Dendritic cell treated with granulocyte-macrophage colony-stimulating factor and Interleukin-4, amounts not matched to agents 40 ng/mL and 50 ng/mL, for 4 days (primary cell): ENCODE results near the gene PLCXD3.
"Not testable (repeated sequence)": the region's sequence is repeated elsewhere in the genome, so short reads cannot be mapped to it uniquely, and the experiment has no call there.

ENCODE experiments used
- H3K27ac Mint-ChIP-seq: one replicate; pipeline ENCODE4 v1.8.0; 2022; ENCODE audit warnings: mild to moderate bottlenecking, mixed read lengths
- H3K27me3 Mint-ChIP-seq: one replicate; pipeline ENCODE4 v1.8.0; 2022; ENCODE audit warnings: mild to moderate bottlenecking, mixed read lengths
- H3K36me3 Mint-ChIP-seq: one replicate; pipeline ENCODE4 v1.8.0; 2022; ENCODE audit warnings: low read depth, mixed read lengths
- H3K4me1 Mint-ChIP-seq: one replicate; pipeline ENCODE4 v1.8.0; 2022; ENCODE audit warnings: low read depth, mixed read lengths
- H3K4me3 Mint-ChIP-seq: one replicate; pipeline ENCODE4 v1.8.0; 2022; ENCODE audit warnings: mild to moderate bottlenecking, moderate library complexity, mixed read lengths
- H3K9me3 Mint-ChIP-seq: one replicate; pipeline ENCODE4 v1.8.0; 2022; ENCODE audit warnings: mixed read lengths
- intact Hi-C: fragments of 100-400 bp; cut with micrococcal nuclease; formaldehyde crosslinking; loops from one replicate; pipeline ENCODE4 v1.15.0; 2022

Gene PLCXD3

GRCh38 chr5:41337216-41337615 is 173.2 kb downstream of the PLCXD3 start:
- H3K4me1 Mint-ChIP-seq, result no peaks in the 10 kb centered on the region
- no peaks in the 10 kb centered on the region for H3K36me3 Mint-ChIP-seq
- intact Hi-C loops, result no loop called here
- H3K4me3 Mint-ChIP-seq, result no peak overlapping the region
- H3K27me3 Mint-ChIP-seq, result no peaks in the 10 kb centered on the region
- no peak overlapping the region for H3K27ac Mint-ChIP-seq
- no peaks in the 10 kb centered on the region for H3K9me3 Mint-ChIP-seq

- Mint-ChIP-seq H3K27me3 (no peaks in the 10 kb centered on the region), H3K9me3 (no peaks in the 10 kb centered on the region), H3K4me1 (no peaks in the 10 kb centered on the region), H3K27ac (no peak overlapping the region), H3K36me3 (no peaks in the 10 kb centered on the region), H3K4me3 (no peak overlapping the region)
- intact Hi-C loops, result no loop called here
Observed at GRCh38 chr5:41336471-41336870, 173.9 kb downstream of the PLCXD3 start.

GRCh38 chr5:41335596-41336181 is 174.7 kb downstream of the PLCXD3 start:
- no peak overlapping the region for H3K27ac Mint-ChIP-seq
- no peaks in the 10 kb centered on the region for H3K4me1 Mint-ChIP-seq
- H3K4me3 Mint-ChIP-seq, result no peak overlapping the region
- no peaks in the 10 kb centered on the region for H3K36me3 Mint-ChIP-seq
- no peaks in the 10 kb centered on the region for H3K9me3 Mint-ChIP-seq
- no peaks in the 10 kb centered on the region for H3K27me3 Mint-ChIP-seq
- intact Hi-C loops, result no loop called here

- Mint-ChIP-seq H3K9me3 (peaks cover 8% of the 10 kb centered on the region), H3K4me3 (no peak overlapping the region), H3K4me1 (no peaks in the 10 kb centered on the region), H3K36me3 (no peaks in the 10 kb centered on the region), H3K27ac (no peak overlapping the region), H3K27me3 (no peaks in the 10 kb centered on the region)
- intact Hi-C loops, result no loop called here
Observed at GRCh38 chr5:41334758-41335157, 175.6 kb downstream of the PLCXD3 start.

GRCh38 chr5:41334221-41334620 is 176.2 kb downstream of the PLCXD3 start:
- no peaks in the 10 kb centered on the region for H3K36me3 Mint-ChIP-seq
- H3K27me3 Mint-ChIP-seq, result no peaks in the 10 kb centered on the region
- H3K27ac Mint-ChIP-seq, result no peak overlapping the region

GRCh38 chr5:41325074-41325473 is 185.3 kb downstream of the PLCXD3 start:
- intact Hi-C loops, result no loop called here

More at GRCh38 chr5:41334221-41334620, 176.2 kb downstream of the PLCXD3 start:
- no peak overlapping the region for H3K4me3 Mint-ChIP-seq
- no peaks in the 10 kb centered on the region for H3K4me1 Mint-ChIP-seq
- intact Hi-C loops, result no loop called here
- H3K9me3 Mint-ChIP-seq, result peaks cover 8% of the 10 kb centered on the region

GRCh38 chr5:41322826-41323225 is 187.6 kb downstream of the PLCXD3 start:
- intact Hi-C loops, H3K27me3 Mint-ChIP-seq, H3K4me3 Mint-ChIP-seq, H3K4me1 Mint-ChIP-seq, H3K36me3 Mint-ChIP-seq, H3K27ac Mint-ChIP-seq: not testable (repeated sequence)
- peaks cover 34% of the 10 kb centered on the region for H3K9me3 Mint-ChIP-seq

More at GRCh38 chr5:41325074-41325473, 185.3 kb downstream of the PLCXD3 start:
- H3K36me3 Mint-ChIP-seq, result no peaks in the 10 kb centered on the region
- H3K9me3 Mint-ChIP-seq, result peaks cover 27% of the 10 kb centered on the region
- no peak overlapping the region for H3K4me3 Mint-ChIP-seq
- no peak overlapping the region for H3K27ac Mint-ChIP-seq
- no peaks in the 10 kb centered on the region for H3K4me1 Mint-ChIP-seq
- no peaks in the 10 kb centered on the region for H3K27me3 Mint-ChIP-seq

GRCh38 chr5:41312478-41313060 is 197.8 kb downstream of the PLCXD3 start:
- intact Hi-C loops, result no loop called here
- H3K27me3 Mint-ChIP-seq, result no peaks in the 10 kb centered on the region
- peaks cover 41% of the 10 kb centered on the region for H3K9me3 Mint-ChIP-seq
- H3K36me3 Mint-ChIP-seq, result no peaks in the 10 kb centered on the region
- H3K27ac Mint-ChIP-seq, result no peak overlapping the region
- no peaks in the 10 kb centered on the region for H3K4me1 Mint-ChIP-seq
- H3K4me3 Mint-ChIP-seq, result no peak overlapping the region

GRCh38 chr5:41312066-41312465 is 198.3 kb downstream of the PLCXD3 start:
- no peak overlapping the region for H3K27ac Mint-ChIP-seq
- H3K9me3 Mint-ChIP-seq, result peaks cover 36% of the 10 kb centered on the region
- no peaks in the 10 kb centered on the region for H3K36me3 Mint-ChIP-seq
- H3K27me3 Mint-ChIP-seq, result no peaks in the 10 kb centered on the region
- no peaks in the 10 kb centered on the region for H3K4me1 Mint-ChIP-seq
- no peak overlapping the region for H3K4me3 Mint-ChIP-seq
- intact Hi-C loops, result no loop called here

GRCh38 chr5:41309275-41309674 is 201.1 kb downstream of the PLCXD3 start:
- Mint-ChIP-seq H3K36me3 (no peaks in the 10 kb centered on the region), H3K4me1 (no peaks in the 10 kb centered on the region), H3K4me3 (no peak overlapping the region), H3K9me3 (peaks cover 15% of the 10 kb centered on the region), H3K27me3 (no peaks in the 10 kb centered on the region), H3K27ac (no peak overlapping the region)
- intact Hi-C loops, result no loop called here

GRCh38 chr5:41306005-41306404 is 204.4 kb downstream of the PLCXD3 start:
- H3K4me1 Mint-ChIP-seq, result no peaks in the 10 kb centered on the region
- no peaks in the 10 kb centered on the region for H3K27me3 Mint-ChIP-seq
- H3K27ac Mint-ChIP-seq, result no peak overlapping the region
- no peaks in the 10 kb centered on the region for H3K36me3 Mint-ChIP-seq
- intact Hi-C loops, result no loop called here
- H3K9me3 Mint-ChIP-seq, result no peaks in the 10 kb centered on the region
- no peak overlapping the region for H3K4me3 Mint-ChIP-seq

- Mint-ChIP-seq H3K9me3 (no peaks in the 10 kb centered on the region), H3K36me3 (no peaks in the 10 kb centered on the region), H3K27ac (no peak overlapping the region), H3K27me3 (no peaks in the 10 kb centered on the region), H3K4me1 (no peaks in the 10 kb centered on the region), H3K4me3 (no peak overlapping the region)
- intact Hi-C loops, result no loop called here
Observed at GRCh38 chr5:41305056-41305455, 205.3 kb downstream of the PLCXD3 start.

- H3K27me3 Mint-ChIP-seq, result no peaks in the 10 kb centered on the region
- no peaks in the 10 kb centered on the region for H3K36me3 Mint-ChIP-seq
- no peak overlapping the region for H3K4me3 Mint-ChIP-seq
- no peak overlapping the region for H3K27ac Mint-ChIP-seq
- H3K9me3 Mint-ChIP-seq, result no peaks in the 10 kb centered on the region
- intact Hi-C loops, result no loop called here
- H3K4me1 Mint-ChIP-seq, result no peaks in the 10 kb centered on the region
Observed at GRCh38 chr5:41296066-41296465, 214.3 kb downstream of the PLCXD3 start.

GRCh38 chr5:41291323-41291722 is 219.1 kb downstream of the PLCXD3 start:
- no peaks in the 10 kb centered on the region for H3K36me3 Mint-ChIP-seq

GRCh38 chr5:41290810-41291209 is 219.6 kb downstream of the PLCXD3 start:
- H3K4me3 Mint-ChIP-seq, result no peak overlapping the region
- intact Hi-C loops, result no loop called here
- no peaks in the 10 kb centered on the region for H3K36me3 Mint-ChIP-seq
- H3K4me1 Mint-ChIP-seq, result no peaks in the 10 kb centered on the region
- no peak overlapping the region for H3K27ac Mint-ChIP-seq
- H3K9me3 Mint-ChIP-seq, result peaks cover 37% of the 10 kb centered on the region
- H3K27me3 Mint-ChIP-seq, result no peaks in the 10 kb centered on the region

More at GRCh38 chr5:41291323-41291722, 219.1 kb downstream of the PLCXD3 start:
- Mint-ChIP-seq H3K27me3 (no peaks in the 10 kb centered on the region), H3K9me3 (peaks cover 37% of the 10 kb centered on the region), H3K4me1 (no peaks in the 10 kb centered on the region), H3K27ac (no peak overlapping the region), H3K4me3 (no peak overlapping the region)
- intact Hi-C loops, result no loop called here
